GM19397 (cell line): Measurements from ENCODE around the gene THSD4.
"Not testable (repeated sequence)": the region's sequence is repeated elsewhere in the genome, so short reads cannot be mapped to it uniquely, and the experiment has no call there.

ENCODE experiments used
- ATAC-seq: cut with Tn5 transposase; IDR thresholded peaks from one replicate; pipeline ENCODE4 v1.9.1; 2021; ENCODE audit warnings: mild to moderate bottlenecking, moderate library complexity; ENCODE audit not compliant: unreplicated experiment

THSD4 gene

DNA sequence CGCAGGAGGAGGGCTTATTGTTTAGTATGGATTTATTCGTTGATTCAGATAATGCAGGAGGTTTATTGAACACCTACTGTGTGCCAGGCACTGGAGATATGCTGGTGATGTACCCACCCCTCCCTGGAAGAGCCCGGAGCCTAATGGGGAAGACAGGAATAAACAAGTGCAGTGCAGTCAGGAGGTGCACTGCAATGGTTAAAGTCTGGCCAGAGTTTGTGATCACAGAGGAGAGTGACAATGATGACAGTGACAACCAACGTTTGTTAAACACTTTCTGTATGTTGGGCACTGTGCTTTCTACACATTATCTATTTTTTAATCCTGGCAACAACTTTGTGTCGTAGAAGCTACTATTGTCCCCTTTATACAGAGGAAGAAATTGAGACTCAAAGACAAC, 70.4 kb downstream of the THSD4 start:
- no peak for ATAC-seq

DNA sequence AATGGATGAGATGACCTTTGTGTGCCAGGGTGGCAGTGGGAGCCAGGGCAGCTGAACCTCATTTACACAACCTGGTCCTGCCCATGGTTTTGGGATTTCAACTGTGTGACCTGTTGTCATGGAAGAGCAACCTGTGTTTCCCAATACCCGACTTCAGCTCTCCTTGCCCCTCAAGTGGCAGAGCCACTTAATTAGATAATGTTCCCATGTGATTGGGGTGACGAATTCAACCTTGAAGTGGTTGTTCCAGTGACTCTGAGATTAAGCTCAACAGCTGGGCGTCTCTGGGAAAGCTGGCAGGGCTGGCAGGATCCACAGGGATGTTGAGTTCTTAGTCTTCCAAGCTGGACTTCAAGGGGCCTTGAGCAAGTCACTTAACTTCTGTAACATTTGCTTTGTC, 71.0 kb downstream of the THSD4 start:
- ATAC-seq = no peak

DNA sequence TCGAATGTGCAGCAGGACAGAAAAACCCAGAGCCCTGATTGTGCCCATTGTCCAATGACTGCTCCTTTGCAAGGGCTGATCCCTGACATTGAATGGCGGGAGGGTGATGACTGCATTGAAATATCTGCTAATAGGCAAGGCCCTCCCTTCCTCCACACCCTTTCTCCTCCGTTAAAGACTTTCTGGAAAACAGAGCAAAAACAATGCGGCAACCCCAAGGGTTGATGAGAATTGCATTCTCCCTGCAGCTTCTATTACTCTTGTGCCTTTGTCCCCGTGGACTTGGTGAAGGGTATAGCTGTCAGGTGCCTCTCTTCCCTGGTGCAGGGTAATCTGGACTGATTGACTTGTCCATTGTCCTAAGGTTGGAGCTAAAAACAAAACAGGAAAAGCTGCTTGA, 71.8 kb downstream of the THSD4 start:
- no peak for ATAC-seq

DNA sequence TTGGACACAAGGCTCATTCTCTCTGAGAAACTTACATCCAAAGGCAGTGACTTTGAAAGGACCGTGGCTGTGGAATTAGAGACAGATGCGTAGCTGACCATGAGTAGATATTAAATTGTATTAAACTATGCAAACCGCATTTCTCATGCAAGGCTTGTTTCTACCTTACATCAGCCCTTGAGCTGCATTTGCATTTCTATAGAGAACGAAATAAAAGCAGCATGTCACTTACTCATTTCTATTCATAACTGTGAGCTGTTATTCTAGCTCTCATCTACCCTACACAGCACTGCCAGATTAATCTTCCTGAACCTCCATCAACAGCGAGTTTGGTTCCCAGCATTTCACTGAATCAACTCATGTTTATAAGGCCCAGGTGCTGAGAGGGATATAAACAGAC, 72.3 kb downstream of the THSD4 start:
- no peak for ATAC-seq

DNA sequence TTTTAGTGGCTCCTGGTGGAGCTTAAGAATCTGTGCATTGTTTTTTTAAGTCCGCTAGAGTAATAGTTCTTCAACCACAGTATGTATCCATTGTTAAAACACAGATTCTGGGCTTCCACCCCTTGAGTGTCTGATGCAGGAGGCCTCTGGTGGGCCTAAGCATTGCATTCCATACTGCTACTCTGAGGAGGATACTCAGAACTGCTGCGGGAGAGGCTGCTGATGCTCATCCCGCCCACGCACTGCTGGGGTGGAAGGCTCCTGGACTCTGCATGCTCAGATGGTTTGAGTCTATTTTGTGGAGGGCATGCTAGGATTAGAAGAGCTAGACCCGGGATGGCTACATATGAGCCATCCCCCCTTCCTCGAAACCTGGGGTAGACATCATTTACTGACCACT, 74.4 kb downstream of the THSD4 start:
- no peak for ATAC-seq

DNA sequence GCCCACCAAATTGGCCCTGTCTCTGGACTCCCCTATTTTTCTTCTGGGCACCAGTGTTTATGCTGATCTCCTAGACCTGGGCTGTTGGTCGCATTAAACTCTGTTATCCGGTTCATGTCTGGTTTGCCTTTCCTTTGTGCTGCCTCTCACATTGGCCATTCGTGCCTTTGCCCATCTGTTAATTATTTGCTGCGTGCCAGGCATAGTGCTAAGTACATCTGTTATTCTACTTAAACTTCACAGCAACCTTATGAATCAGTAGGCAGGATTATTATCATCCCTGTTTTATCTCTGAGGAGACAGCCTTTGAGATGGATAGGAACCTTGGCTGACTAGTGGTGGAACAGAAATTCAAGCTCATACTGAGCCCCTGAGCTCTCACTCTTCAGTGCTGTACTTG, 76.0 kb downstream of the THSD4 start:
- no peak for ATAC-seq

DNA sequence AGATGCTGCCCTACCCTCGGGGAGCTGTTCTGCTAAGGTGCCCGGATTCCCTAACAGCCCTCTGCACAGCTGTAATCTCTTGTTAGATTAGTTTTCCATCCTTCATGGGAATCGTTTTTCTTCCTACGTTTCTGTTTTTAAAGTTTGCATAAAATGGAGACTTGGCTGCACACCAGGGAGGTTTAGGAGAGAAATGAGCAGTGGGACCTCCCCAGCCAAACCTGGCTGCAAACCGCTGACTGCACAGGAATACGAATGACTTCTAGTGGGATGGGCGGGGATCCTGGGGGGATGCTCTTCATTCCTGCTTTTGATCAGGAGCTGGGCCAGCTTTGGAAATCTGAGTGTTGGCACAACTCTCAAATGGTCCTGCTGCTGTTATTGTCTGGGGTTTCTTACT, 77.5 kb downstream of the THSD4 start:
- ATAC-seq = no peak

DNA sequence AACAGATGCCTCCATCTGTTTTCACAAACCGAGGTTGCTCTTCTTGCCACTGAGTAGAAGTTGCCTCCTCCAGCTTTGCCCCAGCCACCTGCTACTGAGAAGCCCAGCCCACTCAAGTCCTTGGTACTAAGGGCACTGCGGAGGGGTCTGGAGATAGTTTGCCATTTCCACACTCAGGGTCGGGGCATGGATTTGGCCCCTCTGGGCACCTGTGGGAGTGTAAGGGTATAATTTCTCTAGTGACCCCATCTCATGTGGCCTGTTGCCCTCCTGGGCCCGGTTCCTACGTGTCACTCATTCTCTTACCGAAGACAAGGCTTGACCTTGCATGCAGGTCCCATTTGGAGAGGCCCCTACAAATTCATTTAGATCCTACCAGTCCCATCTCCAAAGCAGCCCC, 79.0 kb downstream of the THSD4 start:
- no peak for ATAC-seq

DNA sequence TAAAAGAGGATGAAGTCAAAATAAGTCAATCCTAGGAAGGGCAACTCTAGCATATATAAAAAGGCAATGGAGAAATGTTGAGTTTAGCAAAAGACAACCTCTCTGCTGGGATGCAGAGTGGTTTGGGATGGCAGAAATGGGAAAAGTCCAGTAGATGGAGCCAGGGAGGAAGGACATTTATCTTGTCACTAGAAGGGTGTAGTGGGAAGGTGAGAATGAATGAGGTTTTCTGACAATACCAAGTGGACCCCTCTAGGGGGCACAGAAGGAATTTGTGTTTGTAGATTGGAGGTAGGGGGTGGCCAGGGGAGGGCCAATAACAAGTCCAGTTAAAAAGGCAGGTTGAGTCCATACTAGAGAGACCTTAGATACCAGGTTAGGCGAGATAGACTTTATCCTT, 80.0 kb downstream of the THSD4 start:
- no peak for ATAC-seq

DNA sequence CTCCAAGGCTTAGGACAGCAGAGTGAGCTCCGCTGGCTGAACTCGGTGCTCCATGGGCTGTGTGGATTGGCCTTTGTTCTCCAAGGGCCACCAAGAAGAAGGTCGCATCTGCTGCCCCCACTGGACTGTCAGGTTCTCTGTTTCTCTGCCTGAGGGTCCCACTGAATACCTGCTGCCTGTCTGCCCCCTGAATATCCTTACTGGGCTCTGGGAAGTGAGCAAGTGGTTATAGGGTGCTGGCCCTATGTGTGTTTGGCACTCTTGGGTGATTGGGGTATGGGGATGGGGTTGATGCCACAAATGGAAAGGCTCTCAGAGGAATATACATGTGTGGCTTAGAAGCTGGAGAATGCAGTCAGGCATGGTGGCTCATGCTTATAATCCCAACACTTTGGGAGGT, 82.3 kb downstream of the THSD4 start:
- no peak for ATAC-seq

DNA sequence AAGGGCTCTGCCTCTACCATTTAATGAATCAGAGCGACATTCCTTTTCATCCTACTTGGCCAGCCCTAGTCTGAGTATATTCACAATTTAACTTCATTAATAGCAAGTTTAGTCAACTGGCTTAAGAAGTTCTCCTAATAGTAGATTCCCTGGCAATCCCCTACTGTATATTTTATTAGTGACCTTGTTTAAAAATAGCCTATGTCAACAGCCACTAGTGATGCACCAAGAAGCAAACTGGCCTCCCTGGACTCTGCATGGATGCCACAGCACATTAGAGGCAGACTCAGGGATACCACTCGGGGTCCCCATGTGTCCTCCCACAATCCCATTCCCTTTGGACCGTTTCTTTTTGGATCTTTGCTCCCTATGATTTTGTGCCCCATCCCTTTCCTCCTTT, 83.6 kb downstream of the THSD4 start:
- ATAC-seq = no peak

DNA sequence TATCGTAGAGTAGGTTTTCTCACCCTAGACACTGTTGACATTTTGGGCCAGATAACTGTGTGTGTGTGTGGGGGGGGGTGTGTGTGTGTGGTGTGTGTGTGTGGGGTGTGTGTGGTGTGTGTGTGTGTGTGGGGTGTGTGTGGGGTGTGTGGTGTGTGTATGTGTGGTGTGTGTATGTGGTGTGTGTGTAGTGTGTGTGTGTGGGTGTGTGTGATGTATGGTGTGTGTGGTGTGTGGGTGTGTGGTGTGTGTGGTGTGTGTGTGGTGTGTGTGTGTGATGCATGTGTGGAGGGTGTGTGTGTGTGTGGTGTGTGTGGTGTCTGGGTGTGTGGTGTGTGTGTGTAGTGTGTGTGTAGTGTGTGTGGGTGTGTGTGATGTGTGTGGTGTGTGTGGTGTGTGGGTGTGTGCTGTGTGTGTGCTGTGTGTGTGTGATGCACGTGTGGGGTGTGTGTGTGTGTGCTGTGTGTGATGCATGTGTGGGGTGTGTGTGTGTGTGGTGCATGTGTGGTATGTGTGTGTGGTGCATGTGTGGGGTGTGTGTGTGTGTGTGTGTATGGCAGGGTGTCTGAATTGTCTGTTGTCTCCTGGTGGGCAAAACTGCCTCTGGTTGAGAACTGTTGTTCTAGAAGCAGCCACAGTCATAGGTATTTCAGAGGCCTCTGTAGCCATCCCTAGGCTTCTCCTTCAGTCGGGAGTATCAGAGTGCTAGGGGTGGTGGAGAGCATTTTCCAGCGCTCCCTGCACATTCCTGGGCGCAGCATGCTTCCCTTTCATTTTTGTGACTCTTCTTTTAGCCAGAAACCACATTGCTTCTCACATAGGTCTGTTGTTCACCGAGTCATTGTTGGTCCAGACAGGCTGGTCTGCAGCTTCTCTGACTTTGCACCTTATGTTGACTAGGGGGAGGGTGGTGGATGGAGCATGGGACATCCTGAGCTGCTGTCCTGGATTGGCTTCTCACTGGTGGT, 84.4 kb downstream of the THSD4 start:
- no peak for ATAC-seq

DNA sequence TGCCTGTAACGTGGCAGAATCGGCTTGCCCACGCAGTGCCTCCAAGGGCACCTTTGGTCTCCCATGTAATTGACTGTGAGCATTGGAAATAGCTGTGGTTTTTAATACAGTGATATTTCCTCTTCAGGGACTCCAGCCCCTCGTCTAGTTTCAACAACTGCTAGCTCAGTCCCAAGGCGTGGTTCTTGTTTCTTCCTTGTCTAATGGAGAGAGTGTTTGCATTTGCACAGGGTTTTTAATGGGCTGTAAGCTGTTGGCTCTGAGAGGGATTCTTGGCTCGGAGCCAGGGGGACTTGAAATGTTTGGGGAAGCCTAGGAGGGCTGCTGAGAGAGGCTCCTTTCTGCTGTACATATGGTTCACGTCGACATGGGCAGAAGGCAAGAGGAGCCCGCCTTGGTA, 86.2 kb downstream of the THSD4 start:
- ATAC-seq = no peak

DNA sequence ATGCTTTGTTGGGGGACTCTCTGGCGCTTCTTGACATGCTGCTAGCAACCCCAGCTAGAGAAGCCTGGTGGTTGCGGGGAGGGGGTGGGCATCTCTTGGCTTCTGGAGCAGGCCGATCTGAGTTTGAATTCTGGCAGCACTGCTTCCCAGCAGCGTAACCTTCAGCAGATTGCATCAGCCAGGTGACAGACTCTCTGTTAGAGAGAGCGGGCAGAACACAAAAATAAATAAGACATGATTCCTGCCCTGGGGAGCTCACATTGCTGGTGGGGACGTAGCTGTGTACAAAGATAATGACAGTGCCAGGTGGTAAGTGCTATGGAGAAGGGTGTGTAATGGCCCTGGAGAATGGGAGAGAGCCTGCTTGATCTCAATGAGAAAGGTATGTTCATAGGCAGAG, 87.4 kb downstream of the THSD4 start:
- ATAC-seq = no peak

DNA sequence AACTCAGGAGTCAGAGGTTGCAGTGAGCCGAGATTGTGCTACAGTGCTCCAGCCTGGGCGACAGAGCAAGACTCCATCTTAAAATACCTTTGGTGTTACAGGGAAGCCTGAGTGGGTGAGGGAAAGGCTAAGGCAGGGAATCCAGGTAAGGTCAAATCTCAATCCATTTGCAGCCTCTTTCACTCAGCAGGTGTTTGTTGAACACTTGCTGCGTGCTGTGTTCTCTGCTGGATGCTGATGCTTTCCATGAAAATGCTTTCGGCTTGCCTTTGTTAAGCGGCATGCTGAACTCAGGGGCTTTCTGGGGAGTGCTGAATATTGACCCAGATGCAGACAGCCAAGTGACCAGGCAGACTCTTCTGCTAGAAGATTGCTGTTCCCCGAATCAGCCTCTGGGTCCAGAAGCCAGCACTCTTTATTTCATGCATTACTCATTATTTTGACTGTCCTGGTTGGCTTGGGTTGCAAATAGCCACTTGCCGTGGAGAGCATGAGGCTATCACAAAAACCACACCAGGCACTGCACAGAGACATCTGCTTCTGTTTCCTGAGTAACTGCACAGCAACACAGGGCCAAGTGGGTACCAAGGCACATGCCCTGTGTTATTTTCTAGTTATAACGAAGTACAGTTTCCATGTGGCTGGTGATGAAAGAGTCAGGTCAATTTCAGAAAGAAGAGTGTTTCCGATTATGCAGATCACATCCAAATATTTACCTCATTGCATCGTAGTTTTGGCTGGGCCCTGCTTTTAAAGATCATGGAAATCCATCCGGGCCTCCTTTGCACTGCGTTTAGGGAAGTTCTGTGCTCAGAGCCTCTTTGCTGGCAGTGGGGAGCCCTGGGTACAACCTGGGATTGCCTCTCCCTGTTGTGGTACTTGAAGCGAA, 88.6 kb downstream of the THSD4 start:
- ATAC-seq = no peak

DNA sequence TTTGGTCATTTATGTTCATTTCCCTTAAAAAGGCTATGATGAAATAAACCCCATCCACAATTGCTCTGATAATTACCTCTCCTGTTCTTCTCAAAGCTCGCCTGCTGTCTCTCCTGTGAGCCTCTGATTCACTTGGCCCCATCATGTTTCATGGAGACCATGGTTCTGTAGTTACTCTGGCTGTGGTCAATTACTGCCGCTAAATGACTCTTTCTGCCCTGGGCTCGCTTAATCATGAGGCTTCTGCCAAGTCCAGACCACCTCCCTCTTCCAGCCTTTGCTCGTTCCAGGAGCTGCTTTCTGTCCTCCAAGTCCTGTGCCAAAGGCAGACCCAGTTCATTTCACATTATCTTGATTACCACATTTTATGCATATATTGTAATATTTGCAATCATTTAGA, 91.9 kb downstream of the THSD4 start:
- ATAC-seq = no peak

DNA sequence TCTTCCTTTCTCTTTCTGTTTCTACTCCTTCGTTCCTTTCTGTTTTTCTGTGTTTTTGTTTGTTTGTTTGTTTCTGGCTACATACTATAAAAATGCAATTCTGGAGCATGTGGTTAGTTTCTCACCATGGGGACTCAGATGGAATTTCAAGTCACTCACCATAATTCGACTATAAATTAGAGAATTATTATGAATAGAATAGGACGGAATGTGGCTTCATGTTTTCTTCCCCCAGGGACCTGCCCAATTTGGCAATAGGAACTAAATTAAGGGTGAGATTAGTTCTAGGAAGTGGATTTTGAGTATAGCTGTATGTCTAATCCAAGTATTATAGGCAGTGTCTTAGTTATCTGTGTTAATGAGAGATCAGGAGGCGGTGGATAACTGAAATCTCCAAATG, 96.9 kb downstream of the THSD4 start:
- ATAC-seq = no peak

DNA sequence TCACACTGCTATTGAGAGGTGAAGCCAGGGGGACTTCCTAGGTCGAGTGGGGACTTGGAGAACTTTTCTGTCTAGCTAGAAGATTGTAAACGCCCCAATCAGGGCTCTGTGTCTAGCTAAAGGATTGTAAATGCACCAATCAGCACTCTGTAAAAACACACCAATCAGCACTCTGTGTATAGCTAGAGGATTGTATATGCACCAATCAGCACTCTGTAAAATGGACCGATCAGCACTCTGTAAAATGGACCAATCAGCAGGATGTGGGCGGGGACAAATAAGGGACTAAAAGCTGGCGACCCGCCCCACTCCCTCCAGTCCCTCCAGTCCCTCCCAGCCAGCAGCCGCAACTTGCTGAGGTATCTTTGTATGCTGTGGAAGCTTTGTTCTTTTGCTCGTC, 98.7 kb downstream of the THSD4 start:
- not testable (repeated sequence) for ATAC-seq

DNA sequence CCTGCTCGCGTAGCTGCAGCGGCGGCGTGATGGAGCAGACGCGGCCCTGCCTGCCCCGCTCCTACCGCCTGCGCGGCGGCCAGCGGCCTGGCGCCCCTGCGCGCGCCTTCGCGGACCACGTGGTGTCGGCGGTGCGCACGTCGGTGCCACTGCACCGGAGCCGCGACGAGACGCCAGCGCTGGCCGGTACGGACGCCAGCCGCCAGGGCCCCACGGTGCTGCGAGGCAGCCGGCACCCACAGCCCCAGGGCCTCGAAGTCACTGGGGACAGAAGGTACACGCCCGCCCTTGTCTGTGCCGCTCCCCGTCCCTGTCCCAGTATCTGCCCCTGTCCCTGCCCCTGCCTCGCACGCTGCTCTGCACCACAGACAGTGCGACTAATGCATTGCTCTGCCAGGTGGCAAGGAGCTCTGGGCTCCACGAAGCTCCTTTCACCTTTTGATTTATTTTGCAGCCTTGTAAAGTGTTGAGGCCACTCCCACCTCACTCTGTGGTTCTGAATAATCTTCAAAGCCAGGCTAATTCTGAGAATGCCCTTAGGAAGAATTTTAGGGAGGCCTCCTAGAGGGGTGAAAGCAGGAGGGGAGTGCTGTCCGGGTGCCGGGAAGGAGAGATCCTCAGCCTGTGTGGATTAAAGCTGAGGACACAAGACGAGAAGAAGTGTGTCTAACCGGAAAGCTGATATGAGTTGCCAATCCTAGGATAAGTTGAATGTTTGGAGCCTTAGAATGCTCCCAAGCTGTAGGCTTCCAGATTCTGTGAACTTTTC, 100.0 kb downstream of the THSD4 start:
- ATAC-seq = no peak

DNA sequence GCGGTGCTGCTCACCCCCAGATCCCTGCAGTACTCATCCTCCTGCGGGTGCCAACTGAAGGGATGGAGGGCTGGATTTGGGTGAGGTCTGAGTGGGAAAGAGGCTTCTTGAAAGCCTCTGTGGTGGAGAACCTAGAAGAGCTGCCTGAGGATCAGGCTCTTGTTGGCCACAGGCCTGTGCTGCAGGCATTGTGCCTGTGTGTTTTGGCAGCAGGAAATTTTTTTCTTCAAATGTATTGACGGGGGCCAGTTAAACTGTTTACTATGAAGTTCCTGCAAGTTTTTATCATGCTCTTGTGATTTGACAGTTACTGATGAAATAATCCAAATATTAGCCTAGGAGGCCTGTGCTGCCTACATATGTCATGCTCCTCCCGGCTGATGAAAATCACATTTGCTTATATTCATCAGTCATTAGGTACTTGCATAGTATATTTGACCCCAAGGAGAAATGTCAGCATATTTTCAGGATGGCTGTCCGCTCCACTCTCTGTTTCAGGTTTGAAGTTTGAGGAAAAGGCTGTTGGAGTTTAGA, 103.1 kb downstream of the THSD4 start:
- ATAC-seq = no peak

DNA sequence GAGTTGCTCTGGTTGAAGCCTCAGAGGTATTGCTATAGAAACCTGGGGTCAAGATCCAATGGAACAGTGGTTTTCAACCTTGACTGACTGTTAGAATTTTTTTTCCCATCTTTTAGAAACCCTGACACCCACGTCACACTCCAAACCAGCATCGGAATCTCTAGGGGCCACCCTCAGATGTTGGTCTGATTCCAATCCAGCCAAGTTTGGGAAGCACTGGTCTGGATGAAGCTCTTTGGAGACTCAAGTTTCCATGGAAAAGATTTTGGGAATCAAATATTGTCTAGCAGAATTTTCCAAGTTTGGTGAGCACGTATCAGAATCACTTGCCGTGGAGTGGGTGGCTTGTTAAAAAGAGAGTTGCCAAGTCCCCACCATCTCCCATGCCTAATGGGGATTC, 103.8 kb downstream of the THSD4 start:
- no peak for ATAC-seq
